AG04449 (cell line): ENCODE measurements around the gene CCDC181.

ENCODE experiments used
- CTCF ChIA-PET: fragments of 350-600 bp; formaldehyde crosslinking; extraction: SDS; loops from one replicate; lab custom pipeline; 2021; ENCODE audit warnings: antibody characterized with exemption; lab: Yijun Ruan, JAX
- POLR2A ChIA-PET: fragments of 400-600, 350-600 bp; formaldehyde crosslinking; extraction: SDS; loops from one replicate; lab custom pipeline; 2020; ENCODE audit warnings: antibody characterized with exemption, inconsistent platforms; lab: Yijun Ruan, JAX
- DNase-seq: peaks from one replicate; pipeline ENCODE4 v3.0.0-alpha.2; 2010; ENCODE audit warnings: low read depth, low spot score
- H3K4me3 ChIP-seq: 2 replicates; pipeline ENCODE4 v1.5.1; 2011; ENCODE audit warnings: low read depth, mild to moderate bottlenecking, control low read depth, low read length
- TF ChIP-seq, protein P1 (sequence below): IDR thresholded peaks from one replicate; pipeline ENCODE4 v1.5.1; 2011; ENCODE audit warnings: mild to moderate bottlenecking, moderate library complexity, low read length, control low read depth, inconsistent platforms; ENCODE audit not compliant: insufficient read depth; ENCODE audit errors: missing control alignments

The CCDC181 gene

DNA sequence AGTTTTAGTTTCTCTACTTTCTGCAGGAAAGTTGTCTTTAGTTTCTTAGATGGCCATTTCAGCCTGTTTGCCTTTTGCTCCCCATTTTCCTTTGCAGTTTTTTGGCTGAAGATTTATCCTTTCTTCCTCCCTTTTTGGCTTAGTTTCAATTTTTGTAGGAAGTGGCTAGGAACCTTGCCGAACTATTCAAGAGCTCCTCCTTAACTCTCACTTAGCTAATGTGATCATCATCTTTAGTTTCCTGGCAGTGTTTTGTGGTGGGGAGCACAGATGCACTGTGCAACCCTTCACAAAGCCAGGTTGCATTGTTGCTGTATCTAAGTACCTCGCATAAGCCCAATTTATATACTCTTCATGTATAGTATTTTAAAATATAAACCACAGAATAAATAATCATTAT, 28.8 kb upstream of the CCDC181 start:
- CTCF ChIA-PET = interaction anchor here (0.6 kb wide), 1 partner anchor 10 kb away, joined by 3 read pairs; no protein-coding TSS in a partner anchor
- H3K4me3 ChIP-seq = no peak overlapping the region
- TF ChIP-seq, protein P1, sequence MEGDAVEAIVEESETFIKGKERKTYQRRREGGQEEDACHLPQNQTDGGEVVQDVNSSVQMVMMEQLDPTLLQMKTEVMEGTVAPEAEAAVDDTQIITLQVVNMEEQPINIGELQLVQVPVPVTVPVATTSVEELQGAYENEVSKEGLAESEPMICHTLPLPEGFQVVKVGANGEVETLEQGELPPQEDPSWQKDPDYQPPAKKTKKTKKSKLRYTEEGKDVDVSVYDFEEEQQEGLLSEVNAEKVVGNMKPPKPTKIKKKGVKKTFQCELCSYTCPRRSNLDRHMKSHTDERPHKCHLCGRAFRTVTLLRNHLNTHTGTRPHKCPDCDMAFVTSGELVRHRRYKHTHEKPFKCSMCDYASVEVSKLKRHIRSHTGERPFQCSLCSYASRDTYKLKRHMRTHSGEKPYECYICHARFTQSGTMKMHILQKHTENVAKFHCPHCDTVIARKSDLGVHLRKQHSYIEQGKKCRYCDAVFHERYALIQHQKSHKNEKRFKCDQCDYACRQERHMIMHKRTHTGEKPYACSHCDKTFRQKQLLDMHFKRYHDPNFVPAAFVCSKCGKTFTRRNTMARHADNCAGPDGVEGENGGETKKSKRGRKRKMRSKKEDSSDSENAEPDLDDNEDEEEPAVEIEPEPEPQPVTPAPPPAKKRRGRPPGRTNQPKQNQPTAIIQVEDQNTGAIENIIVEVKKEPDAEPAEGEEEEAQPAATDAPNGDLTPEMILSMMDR = no peak
- no peak for DNase-seq
- POLR2A ChIA-PET = no interaction called here

DNA sequence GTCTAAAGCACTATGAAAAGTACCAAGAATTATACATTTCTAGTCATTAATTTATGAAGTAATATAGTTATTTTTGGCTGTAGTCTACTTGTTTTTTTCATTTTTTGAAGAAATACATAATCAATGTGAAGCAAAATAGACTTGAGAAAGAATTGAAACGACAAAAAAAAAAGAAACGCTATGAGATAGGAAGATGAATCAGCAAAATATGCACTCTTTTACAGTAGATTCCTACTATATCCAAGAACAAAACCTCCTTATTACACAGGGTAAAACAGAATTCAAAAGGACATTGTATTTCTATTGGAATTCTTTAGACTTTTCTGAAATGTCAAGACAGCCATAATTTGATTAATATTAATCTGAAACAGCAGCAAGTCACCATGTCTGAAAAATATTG, 25.6 kb upstream of the CCDC181 start:
- ChIA-PET CTCF (no interaction called here), POLR2A (no interaction called here)
- TF ChIP-seq, protein P1 = no peak
- DNase-seq = no peak
- no peak overlapping the region for H3K4me3 ChIP-seq

DNA sequence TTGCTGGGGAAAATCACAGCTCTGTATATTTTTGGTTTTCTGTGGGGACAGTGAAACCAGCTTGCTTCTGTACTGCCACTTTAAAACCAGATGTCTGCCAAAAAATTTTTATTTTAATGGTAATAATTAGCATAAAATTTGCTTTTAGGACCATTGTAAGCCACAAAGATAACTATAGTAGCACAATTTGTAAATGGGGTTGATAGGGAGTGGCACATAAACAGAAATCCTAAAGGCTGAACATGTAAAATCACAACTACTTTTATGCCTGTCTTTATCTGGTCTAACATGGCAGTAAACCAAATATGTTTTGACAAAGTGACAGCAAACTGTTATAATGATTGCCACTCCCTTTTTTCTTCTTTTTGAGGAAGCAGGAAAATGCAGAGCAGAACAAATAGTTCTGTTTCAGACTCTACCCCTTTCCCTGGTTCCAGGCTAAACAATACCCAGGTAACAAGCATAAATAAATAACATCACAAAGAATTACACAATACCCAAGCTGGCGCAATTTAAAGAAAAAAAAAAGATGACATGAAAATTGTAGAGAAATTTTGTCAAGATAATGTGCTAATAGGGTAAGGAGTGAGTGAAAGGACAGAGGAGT, 24.0 kb upstream of the CCDC181 start:
- H3K4me3 ChIP-seq = no peak overlapping the region
- ChIA-PET POLR2A (no interaction called here), CTCF (interaction anchor here (0.6 kb wide), 1 partner anchor 1509 kb away, joined by 3 read pairs; no protein-coding TSS in a partner anchor)
- TF ChIP-seq, protein P1 = no peak
- no peak for DNase-seq

DNA sequence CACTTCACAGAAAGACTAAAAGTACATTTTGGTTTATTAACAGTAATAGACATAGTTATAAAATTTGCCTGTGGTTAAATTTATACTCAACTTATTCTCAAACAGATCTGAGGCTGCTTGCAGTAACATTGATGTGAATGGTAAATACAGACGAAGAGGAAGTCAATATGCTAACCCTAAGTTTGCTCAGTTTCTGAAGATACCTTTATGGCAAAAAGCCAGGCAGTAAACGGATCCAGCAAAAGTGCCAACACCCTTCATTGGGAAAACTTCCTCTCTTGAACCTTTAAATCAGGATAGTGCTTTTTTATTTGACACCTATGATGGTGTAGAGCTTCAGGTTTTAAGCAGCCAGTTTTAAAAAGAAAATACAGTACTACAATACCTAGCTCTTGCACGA, 16.6 kb upstream of the CCDC181 start:
- no peak overlapping the region for H3K4me3 ChIP-seq
- DNase-seq = no peak
- ChIA-PET CTCF (no interaction called here), POLR2A (no interaction called here)
- TF ChIP-seq, protein P1 = no peak

DNA sequence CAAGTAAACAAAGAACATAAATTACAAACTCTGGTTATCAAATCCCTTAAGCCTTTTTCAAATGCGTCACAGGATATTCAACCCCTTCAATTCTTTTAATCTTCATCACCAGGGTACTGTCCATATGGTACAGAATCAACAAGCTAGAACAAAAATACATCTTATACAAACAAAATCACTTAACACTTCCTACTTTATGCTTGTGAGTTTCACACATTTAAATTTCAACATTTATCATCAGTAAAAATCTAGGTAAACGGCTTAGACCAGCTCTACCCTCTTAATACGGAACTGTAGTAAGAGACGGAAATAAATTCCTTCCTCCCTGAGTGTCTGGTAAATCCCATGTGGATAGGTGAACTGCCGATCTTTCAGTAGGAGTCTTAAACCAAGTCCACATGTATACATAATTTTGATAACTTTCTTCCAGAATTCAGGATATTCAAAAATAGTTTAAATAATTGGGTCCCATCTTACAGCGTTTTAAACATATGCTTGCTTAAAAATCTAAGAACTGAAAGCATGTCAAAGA, 1.0 kb downstream of the CCDC181 start:
- POLR2A ChIA-PET = no interaction called here
- CTCF ChIA-PET = no interaction called here
- TF ChIP-seq, protein P1 = no peak
- DNase-seq = no peak
- no peak overlapping the region for H3K4me3 ChIP-seq

DNA sequence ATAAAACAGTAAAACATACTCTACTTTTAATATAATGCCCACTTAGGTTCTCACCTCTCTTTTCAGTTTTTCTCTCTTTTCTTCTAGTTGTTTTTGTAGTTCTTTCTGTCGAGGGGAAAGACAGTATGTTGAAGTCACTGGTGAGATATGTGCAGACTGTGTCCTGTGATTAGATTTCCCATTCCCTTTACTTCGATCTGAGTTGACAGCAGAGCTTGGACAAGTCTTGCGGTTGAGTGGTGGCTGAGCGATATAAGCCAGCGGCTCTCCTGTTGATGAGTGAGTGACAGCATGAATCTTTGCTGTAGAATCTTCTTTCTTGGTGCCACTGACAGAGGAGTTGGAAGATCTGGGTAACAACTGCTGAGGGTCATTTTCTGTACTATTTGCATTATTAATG, 6.0 kb downstream of the CCDC181 start:
- no peak overlapping the region for H3K4me3 ChIP-seq
- POLR2A ChIA-PET = no interaction called here
- TF ChIP-seq, protein P1 = no peak
- DNase-seq = no peak
- CTCF ChIA-PET = no interaction called here
